NCI-H2107 treated with DMSO at 0.1 percent for 48 hours (cell line): ENCODE results near the gene WFDC9.
A peak's percentile ranks its signal among the peaks of the same experiment; 100 is the strongest.
"Not testable (repeated sequence)": the region's sequence is repeated elsewhere in the genome, so short reads cannot be mapped to it uniquely, and the experiment has no call there.

Source experiments
- DNase-seq: peaks from one replicate; lab custom pipeline; 2025; ENCODE audit not compliant: unreplicated experiment; lab: John Stamatoyannopoulos, UW

WFDC9 gene

DNA sequence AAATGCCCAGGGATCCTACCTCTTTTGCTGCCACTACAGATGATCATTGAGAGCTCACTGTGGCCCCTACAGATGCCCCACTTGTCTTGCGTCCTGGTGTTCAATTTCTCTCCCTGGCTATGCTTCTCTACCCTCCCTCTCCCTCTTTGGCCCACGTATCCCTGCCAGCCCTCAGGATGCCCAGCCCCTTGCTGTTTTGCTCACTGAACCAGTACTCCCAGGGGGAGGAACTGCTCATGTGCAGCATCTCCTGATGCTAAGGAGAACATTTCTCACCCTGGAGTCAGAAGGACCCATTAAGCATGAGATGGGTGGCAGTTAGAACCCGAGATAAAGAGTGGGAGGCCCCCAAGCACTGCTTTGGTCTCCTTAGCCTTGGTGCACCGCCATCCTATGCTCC, at the start of gene WFDC9:
Gene WFDC9 (minus strand): TSS at position 101 of the 400 bp plus-strand sequence. CDS start 21,103 bp downstream, outside the sequence.
- no peak for DNase-seq

DNA sequence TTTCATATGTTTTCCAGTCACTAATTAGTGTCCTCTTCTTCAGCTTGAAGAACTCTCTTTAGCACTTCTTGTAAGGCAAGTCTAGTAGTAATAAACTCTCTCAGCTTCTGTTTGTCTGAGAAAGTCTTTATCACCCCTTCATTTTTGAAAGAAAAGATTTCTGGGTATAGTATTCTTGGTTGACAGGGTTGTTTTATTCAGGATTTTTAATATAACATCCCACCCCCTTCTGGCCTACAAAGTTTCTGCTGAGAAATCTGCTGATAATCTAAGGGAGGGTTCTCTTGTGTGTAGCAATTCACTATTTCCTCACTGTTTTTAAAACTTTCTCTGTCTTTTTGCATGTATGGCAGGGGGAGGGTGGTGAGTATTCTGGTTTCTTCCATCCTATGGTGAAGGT, 48.6 kb upstream of the WFDC9 start:
- no peak for DNase-seq

DNA sequence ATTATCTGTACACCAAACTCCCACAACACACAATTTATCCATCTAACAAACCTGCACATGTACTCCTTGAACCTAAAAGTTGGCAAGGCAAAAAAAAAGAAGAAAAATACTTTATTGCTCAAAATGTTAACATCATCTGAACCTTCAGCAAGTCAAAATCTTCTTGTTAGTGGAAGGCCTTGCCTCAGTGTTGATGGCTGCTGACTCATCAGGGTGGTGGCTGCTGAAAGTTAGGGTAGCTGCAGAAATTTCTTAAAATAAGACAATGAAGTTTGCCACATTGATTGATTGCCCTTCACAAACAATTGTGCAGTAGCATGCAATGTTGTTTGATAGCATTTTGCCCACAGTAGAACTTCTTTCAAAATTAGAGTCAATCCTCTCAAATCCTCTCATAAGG, 41.7 kb upstream of the WFDC9 start:
- DNase-seq, result no peak

DNA sequence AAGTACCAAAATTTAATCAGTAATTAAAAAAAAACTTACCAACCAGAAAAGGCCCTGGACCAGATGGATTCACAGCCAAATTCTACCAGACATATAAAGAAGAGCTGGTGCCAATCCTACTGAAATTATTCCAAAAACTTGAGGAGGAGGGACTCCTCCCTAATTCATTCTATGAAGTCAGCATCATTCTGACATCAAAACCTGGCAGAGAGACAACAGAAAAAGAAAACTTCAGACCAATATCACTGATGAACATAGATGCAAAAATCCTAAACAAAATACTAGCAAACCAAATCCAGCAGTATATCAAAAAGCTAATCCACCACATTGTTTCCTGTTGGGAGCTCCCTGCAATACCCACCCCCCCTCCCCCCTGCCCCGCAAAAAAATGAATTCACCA, 39.1 kb upstream of the WFDC9 start, which contains the start of gene WFDC11:
Gene WFDC11 (minus strand): TSS at position 101 of the 400 bp plus-strand sequence. CDS start 19,639 bp downstream, outside the sequence.
- DNase-seq, result no peak

DNA sequence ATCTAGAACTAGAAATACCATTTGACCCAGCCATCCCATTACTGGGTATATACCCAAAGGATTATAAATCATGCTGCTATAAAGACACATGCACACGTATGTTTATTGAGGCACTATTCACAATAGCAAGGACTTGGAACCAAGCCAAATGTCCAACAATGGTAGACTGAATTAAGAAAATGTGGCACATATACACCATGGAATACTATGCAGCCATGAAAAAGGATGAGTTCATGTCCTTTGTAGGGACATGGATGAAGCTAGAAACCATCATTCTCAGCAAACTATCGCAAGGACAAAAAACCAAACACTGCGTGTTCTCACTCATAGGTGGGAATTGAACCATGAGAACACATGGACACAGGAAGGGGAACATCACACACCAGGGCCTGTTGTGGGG, 26.0 kb upstream of the WFDC9 start:
- not testable (repeated sequence) for DNase-seq

DNA sequence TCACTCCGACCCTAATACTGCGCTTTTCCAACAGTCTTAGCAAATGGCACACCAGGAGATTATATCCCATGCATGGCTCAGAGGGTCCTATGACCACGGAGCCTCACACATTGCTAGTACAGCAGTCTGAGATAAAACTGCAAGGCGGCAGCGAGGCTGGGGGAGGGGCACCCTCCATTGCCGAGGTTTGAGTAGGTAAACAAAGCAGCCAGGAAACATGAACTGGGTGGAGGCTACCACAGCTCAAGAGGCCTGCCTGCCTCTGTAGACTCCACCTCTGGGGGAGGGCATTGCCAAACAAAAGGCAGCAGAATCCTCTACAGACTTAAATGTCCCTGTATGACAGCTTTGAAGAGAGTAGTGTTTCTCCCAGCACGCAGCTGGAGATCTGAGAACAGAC, 20.6 kb upstream of the WFDC9 start:
- DNase-seq, result peak; percentile 5

DNA sequence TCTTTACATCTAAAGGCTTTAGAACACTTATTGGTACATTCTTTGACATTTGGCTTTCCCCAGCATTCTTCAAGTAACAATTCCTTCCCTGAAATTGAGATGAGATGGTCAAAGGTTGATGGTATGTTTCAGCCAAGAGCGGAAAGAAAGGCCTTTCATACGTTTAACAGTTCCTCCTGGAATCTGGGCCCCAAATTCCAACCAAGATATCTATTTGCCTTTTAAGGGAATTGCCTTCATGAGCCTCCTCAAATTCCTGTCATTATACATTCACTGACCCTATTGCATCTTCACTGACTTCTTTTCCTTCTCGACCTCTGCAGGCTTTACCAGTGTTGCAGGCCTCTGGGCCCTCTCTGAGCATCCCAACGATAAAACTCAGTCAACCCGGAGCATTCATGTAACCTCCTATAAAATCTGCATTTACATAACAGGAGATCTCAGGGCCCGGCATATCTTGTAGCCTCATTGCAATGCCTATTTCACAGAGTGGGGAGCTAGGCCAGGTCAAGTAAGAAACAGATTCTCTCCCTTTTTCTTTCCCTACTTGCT, 18.3 kb upstream of the WFDC9 start:
- DNase-seq, result no peak

DNA sequence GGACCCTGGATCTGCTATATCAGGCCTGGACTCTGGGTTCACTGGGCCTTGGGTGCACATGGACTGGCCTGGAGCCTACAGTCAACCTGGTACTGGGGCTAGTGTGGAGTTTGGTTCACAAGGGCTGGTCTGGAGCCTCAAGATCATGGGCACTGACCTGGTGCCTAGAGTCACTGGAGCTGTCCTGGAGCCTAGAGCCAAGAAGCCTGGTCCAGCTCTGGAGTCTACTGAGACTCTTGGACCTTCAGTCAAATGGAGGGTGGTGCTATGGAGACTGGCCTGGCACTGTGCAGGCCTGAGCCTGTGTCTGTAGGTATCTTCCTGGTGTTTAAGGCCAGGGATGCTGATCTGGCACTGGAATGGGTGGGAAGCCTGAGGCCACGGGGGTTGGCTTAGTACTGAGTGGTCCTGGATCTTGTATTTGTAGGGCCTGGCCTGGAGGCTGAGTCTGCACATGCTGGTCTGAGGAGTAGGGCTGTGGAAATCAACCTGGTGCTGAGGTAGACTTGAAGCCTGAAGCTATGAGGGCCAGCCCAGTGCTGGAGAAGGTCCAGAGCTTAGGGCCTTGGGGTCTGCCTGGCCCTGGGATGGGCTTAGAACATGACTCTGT, 16.5 kb upstream of the WFDC9 start:
- DNase-seq, result no peak

DNA sequence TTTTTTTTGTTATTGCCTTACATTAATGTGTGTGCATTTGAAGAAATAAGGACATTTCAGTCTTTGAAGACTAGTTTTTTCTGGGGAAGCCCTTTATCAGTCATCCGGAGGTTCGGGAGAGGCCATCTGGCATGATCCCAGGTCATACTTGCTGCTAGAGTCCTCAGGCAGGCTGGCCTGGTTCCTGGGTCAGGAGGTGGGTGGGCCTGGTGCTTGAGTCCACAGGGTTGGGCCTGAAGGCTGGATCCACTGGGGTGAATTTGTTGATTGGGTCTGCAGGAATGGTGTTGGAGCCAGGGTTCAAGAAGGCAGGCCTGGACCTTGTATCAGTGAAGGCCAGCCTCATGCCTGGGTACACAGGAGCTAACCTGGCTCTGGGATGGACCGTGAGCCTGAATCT, 15.8 kb upstream of the WFDC9 start:
- DNase-seq, result no peak

DNA sequence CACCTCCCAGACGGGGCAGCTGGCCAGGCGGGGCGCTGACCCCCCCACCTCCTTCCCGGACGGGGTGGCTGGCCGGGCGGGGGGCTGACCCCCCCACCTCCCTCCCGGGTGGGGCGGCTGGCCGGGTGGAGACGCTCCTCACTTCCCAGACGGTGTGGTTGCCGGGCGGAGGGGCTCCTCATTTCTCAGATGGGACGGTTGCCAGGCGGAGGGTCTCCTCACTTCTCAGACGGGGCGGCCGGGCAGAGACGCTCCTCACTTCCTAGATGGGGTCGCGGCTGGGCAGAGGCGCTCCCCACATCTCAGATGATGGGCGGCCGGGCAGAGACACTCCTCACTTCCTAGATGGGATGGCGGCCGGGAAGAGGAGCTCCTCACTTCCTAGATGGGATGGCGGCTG, 14.8 kb upstream of the WFDC9 start:
- DNase-seq, result not testable (repeated sequence)

DNA sequence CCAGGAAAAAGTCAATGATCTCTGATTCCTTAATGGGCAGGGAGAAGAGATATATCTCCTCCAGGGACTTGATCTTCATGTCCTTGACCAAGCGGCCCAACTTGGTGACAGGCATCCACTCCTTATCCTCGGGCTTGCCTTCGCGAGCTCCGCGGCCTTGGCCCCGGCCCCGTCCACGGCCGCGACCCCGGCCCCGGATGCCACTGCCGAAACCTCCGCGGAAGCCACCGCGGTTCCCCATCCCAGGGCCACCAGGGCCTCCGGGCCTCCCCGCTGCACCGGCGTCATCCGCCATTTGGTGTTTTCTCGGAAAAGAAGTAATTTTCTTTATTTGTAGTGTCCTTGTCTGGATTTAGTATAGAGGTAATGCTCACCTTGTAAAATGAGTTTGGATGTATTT, 10.0 kb upstream of the WFDC9 start:
- not testable (repeated sequence) for DNase-seq

DNA sequence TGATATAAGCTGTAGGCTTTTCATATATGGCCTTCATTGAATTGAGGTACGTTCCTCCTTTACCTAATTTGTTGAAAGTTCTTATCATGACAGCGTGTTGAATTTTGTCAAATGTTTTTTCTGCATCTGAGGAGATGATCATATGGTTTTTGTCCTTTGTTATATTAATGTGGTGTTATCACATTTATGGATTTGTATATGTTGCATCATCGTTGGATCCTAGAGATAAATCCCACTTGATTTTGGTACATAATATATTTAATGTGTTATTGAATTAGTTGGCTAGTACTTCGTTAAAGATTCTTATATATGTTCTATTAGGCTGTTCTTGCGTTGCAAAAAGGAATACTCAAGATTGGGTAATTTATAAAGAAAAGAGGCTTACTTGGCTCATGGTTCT, 8.6 kb upstream of the WFDC9 start:
- DNase-seq, result no peak

DNA sequence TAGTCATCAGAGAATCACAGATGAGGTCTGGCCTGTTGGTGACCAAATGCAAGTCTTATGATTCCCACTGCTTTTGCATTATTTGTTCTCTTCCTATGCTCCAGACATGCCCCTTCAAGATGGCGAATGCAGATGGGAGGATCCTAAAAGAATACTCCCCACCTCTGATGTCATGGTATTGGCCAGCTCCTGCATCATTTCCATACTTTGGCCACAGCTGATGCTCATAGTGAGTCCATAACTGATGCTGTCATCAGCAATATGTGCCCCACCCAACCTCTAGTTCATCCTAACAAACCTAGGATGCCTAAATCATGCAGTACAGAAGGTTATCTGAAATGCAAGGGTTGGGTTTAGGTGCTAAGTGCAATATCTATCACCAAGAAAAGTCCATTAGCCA, 5.4 kb upstream of the WFDC9 start:
- DNase-seq, result no peak

DNA sequence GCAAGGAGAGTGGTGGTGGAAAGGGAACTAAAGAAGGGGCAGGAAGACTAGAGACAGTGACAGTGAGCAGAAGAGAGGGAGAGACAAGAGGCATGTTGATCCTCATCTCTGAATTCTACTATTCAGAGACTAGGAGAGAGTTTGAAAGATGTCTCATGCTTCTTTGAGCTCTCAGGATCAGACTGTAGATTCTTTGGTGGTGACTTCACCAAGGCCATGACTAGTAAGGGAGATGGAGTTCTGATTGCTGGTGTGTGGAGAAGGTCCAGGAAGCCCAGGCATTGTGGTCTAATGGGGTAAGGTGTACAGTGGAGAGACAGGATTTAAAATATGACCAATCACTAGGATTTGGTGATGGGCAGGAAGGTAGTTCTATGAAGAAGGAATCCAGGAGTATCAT, 713 bp downstream of the WFDC9 start:
- DNase-seq, result no peak

DNA sequence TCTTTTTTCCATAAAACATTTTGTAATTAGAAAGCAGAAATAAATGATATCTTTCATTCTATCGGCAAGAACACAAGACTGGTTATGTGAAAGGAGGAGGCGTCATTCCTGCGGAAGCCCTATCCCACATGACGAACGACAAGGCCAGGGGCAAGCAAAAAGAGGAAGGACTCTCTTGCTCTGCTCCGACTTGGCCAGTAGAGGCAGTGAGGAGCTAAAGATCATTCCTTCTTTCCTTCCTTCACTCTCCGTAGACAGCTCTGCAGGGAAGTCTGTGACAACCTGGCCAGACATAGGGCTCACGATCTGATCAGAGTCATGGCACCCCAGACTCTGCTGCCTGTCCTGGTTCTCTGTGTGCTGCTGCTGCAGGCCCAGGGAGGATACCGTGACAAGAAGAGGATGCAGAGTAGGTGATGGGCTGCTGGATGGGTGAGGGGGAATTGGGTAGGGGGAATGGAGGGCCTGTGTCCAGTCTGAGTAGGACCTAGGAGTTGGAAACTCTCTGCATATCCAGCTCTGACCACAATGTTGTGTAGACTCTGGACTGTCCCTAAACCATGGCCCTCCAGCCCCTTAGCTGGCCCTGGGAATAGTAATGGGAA, 1.5 kb downstream of the WFDC9 start, which contains the start of gene WFDC10A:
Gene WFDC10A (plus strand): TSS at position 244 of the 605 bp plus-strand sequence. CDS start 75 bp downstream, at position 319.
- no peak for DNase-seq

DNA sequence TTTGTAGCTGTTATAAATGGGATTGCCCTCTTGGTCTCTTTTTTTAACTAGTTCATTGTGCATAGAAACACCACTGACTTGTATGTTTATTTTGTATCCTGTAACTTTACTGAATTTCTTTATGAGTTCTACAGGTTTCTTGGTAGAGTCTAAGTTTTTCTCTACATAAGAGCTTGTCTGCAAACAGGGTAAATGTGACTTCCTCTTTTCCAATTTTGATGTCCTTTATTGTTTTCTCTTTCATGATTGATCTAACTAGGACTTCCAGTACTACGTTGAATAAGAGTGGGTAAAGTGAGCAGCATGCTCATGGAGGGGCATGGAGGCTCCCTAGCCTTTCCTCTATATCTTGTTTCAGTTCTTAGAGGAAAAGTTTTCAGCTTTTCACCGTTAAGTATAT, 4.5 kb downstream of the WFDC9 start:
- DNase-seq, result no peak

DNA sequence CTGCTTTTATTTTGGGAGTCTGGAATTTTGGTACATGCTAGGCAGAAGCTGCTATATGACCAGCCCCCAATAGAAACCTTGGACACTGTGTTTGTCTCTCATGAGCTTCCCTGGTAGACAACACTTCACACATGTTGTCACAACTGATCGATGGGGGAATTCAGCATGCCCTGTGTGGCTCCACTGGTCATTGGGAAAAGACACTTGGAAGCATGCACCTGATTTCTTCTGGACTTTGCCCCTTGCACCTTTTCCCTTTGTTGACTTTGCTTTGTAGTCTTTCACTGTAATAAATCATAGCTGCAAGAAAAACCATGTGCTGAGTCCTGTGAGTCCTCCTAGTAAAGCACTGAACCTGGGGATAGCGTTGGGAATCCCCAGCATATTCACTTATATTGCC, 9.5 kb downstream of the WFDC9 start:
- no peak for DNase-seq

DNA sequence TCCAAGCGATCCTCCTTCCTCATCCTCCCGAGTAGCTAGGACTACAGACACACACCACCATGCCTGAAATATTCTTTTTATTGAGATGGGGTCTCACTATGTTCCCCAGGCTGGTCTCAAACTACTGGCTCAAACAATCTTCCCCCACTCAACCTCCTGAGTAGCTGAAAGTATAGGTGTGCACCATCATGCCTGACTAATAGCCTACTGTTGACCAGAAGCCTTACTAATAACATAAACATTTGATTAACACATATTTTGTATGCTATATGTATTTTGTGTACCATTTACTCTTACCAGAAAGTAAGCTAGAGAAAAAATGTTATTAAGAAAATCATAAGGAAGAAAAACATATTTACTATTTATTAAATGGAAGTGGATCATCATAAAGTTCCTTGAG, 13.5 kb downstream of the WFDC9 start:
- DNase-seq, result no peak

DNA sequence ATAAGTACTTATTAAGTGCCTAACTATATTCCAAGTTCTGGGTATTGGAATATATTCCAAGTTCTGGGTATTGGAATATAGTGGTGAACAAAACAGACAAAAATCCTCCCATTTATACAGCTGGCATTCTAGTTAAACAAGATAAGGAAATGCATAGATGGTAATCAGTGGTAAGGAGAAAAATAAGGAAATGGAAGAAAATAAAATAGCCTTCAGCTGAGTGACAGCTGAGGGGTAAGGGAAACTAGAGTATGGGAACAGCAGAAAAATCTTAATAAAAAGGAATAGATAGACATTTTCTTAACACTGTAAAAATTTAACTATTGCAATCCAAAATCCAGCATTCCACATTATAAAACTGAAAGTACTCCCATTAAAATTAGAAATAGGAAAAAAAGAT, 18.8 kb downstream of the WFDC9 start:
- DNase-seq, result no peak

DNA sequence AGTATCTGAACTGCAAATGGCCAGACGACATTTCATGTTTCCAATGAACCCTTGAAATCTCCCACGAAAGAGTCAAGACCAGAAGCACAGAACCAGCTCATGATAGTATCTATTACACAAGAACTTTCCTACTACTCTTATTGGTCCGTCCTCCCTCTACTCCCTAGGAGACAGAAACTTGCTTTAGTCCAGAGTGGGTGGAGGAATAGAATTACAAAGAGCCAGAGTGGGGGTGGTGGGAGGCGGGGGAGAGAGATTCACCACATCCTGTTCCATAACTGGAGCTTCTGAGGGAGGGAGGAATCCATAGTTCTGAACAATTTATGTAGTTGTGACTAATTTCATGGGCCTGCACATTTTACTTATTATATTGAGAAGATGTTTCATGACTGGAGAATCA, 20.0 kb downstream of the WFDC9 start:
- DNase-seq, result no peak

DNA sequence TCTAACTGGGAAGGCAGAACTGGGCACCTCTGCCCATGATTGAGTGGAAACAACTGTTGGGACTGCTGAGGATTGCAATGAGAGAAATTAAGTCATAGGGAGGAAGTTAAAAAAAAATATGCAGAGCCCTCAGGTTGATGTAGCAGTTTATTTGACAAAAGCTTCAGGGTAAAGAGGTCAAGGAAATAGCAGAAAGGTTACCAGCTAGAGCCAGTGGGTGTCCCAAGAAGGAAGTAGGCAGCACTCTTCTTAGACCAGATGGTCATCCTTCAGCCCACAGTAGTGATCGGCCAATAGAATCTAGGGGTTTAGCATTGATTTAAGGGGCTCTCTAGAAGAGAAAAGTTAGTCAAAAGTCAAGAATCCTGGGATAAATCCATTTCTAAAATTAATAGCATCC, 23.3 kb downstream of the WFDC9 start:
- DNase-seq, result no peak

DNA sequence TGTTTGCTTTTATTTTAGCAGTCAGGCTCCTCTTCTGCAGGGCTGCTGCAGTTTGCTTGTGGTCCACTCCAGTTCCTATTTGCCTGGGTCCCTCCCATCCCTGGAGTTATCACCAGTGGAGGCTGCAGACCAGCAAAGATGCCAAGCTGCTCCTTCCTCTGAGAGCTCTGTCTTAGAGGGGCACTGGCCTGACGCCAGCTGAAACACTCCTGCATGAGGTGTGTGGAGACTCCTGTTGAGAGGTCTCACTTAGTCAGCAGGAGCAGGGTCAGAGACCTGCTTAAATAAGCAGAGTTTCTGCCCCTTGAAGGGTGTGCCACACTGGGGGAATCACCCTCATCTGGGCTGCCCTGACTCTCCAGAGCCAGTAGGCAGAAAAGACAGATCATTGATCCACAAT, 35.8 kb downstream of the WFDC9 start:
- DNase-seq, result no peak

DNA sequence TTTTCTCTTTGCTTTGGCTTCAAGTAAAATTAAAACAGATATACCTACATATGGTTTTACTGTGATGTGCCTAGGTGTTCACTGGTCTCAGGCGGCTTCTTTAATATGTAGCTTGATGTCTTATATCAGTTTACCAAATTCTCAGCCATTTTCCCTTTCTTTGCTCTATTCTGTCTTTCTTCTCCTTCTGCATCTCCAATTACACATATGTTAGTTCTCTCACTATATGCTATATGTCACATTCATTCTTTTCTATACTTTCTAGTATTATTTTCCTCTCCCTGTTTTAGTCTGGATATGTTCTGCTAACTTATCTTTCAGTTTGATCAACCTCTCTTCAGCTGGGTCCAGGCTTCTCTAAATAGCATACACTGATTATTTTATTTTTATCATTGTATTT, 37.6 kb downstream of the WFDC9 start:
- no peak for DNase-seq
